Measurements from ENCODE around the gene BEST1. TPM values are rescaled to one million over a fixed set of nuclear protein-coding genes. Genes with fewer than 3 reads are reported as not detected.

Gene BEST1
- total RNA-seq, 1 experiment from 2014 or later, result 0.17 TPM

GRCh38 chr11:61967116-61967923, 17.2 kb downstream of the BEST1 start, which contains the start of gene FTH1 (continued):
- TF ChIP-seq ELF4 (CRISPR knock-in tag; IDR thresholded peaks at IDR 0.05; ENCODE audit: low read depth) (peak; percentile 53; the same call in 1 of the 2 replicates), NR3C1 (CRISPR knock-in tag; conservative IDR thresholded peaks at IDR 0.05; ENCODE audit: low read depth) (no peak)

- Mint-ChIP-seq H3K27ac (peak overlapping the region; percentile 55), H3K9me3 (no peaks in the 10 kb centered on the region), H3K4me1 (peaks cover 49% of the 10 kb centered on the region), H3K27me3 (ENCODE audit: low read depth) (no peaks in the 10 kb centered on the region; the same call in 1 of the 2 replicates), H3K4me3 (peak overlapping the region; percentile 94), H3K36me3 (peaks cover 32% of the 10 kb centered on the region)
- ChIA-PET POLR2A (interaction anchor here (0.5 to 2.7 kb wide), 17 partner anchors 9 to 459 kb away, joined by 3 to 23 read pairs (median 5); partner anchors contain the start of gene BEST1), CTCF (interaction anchor here (0.7 to 2.8 kb wide), 11 partner anchors 9 to 1113 kb away, joined by 3 to 33 read pairs (median 9); partner anchors contain the start of gene BEST1)
- TF ChIP-seq ZNF423 (CRISPR knock-in tag; IDR thresholded peaks at IDR 0.05), result peak; percentile 34; the same call in 1 of the 2 replicates
- no peak for TF ChIP-seq ZNF121 (CRISPR knock-in tag; IDR thresholded peaks at IDR 0.05)
- no peak for TF ChIP-seq RELA (CRISPR knock-in tag; IDR thresholded peaks at IDR 0.05; ENCODE audit: borderline replicate concordance)
- no peak; the same call in 1 of the 2 replicates for ATAC-seq
- peak; percentile 32 for DNase-seq (ENCODE audit: low spot score)
These were observed 18.0 kb downstream of the BEST1 start for GRCh38 chr11:61967924-61968757.

GRCh38 chr11:61968758-61969390, 18.7 kb downstream of the BEST1 start:
- TF ChIP-seq MYBL2 (CRISPR knock-in tag; IDR thresholded peaks at IDR 0.05), result no peak
- no peak for TF ChIP-seq PREB (CRISPR knock-in tag; IDR thresholded peaks at IDR 0.05; ENCODE audit: borderline replicate concordance)
- no peak for TF ChIP-seq CREB1 (CRISPR knock-in tag; IDR thresholded peaks at IDR 0.05)
- TF ChIP-seq ZNF425 (CRISPR knock-in tag; conservative IDR thresholded peaks at IDR 0.05), result no peak
- TF ChIP-seq IRF2 (CRISPR knock-in tag; IDR thresholded peaks at IDR 0.05; ENCODE audit: borderline replicate concordance, low read depth), result no peak
- TF ChIP-seq ZNF423 (CRISPR knock-in tag; IDR thresholded peaks at IDR 0.05), result no peak
- no peak for TF ChIP-seq PRDM15 (CRISPR knock-in tag; IDR thresholded peaks at IDR 0.05)
- no peak for TF ChIP-seq ZSCAN18 (CRISPR knock-in tag; IDR thresholded peaks at IDR 0.05)
- POLR2A ChIA-PET, result interaction anchor here (0.5 to 2.7 kb wide), 8 partner anchors 14 to 139 kb away, joined by 3 to 23 read pairs (median 6); partner anchors contain the start of gene BEST1
- CTCF ChIA-PET, result interaction anchor here (0.7 to 2.8 kb wide), 10 partner anchors 14 to 227 kb away, joined by 3 to 33 read pairs (median 10); partner anchors contain the start of gene BEST1
- no peaks in the 10 kb centered on the region for H3K9me3 Mint-ChIP-seq
- DNase-seq (ENCODE audit: low spot score) (no peak), ATAC-seq (no peak)
- H3K4me3 Mint-ChIP-seq, result peak overlapping the region; percentile 94
- peaks cover 55% of the 10 kb centered on the region for H3K4me1 Mint-ChIP-seq
- no peaks in the 10 kb centered on the region; the same call in 1 of the 2 replicates for H3K27me3 Mint-ChIP-seq (ENCODE audit: low read depth)
- peaks cover 24% of the 10 kb centered on the region for H3K36me3 Mint-ChIP-seq
- H3K27ac Mint-ChIP-seq, result peak overlapping the region; percentile 55

Data from WTC11 (cell line).